GM12878 (cell line): Measurements from ENCODE around the gene JTB. TPM values are rescaled to one million over a fixed set of nuclear protein-coding genes. Genes with fewer than 3 reads are reported as not detected.

Source experiments
- BRCA1 ChIP-seq: IDR thresholded peaks from 2 replicates; pipeline ENCODE4 v1.6.1; 2011; ENCODE audit warnings: low read depth, low read length, improper control_type of control experiment
- CREB1 ChIP-seq: IDR thresholded peaks from 2 replicates; pipeline ENCODE4 v1.6.1; 2012; ENCODE audit warnings: low read depth, mild to moderate bottlenecking, inconsistent platforms
- CTCF ChIP-seq, 3 experiments: IDR thresholded peaks in 2 of 3; conservative IDR thresholded peaks in 1 of 3; 2 replicates each; pipeline ENCODE4 v1.5.1; 2011; ENCODE audit warnings: low read depth in 3 of 3, low read length in 3 of 3, mild to moderate bottlenecking in 3 of 3, control low read depth in 2 of 3, moderate library complexity in 2 of 3, inconsistent platforms in 1 of 3, mixed read lengths in 1 of 3; ENCODE audit not compliant: control insufficient read depth in 2 of 3, insufficient read depth in 1 of 3; ENCODE audit errors: extremely low read depth in 1 of 3
- GATAD2B ChIP-seq: fragments of 450-650 bp; conservative IDR thresholded peaks from 2 replicates; pipeline ENCODE4 v1.6.1; 2017; ENCODE audit warnings: low read depth, mild to moderate bottlenecking, moderate library complexity
- IKZF2 ChIP-seq, 2 experiments: fragments of 450-650 bp; IDR thresholded peaks; 2 replicates each; pipeline ENCODE4 v1.6.1; 2017; ENCODE audit warnings: mild to moderate bottlenecking in 2 of 2, moderate library complexity in 2 of 2
- JUND ChIP-seq: IDR thresholded peaks from 2 replicates; pipeline ENCODE4 v1.6.1; 2012; ENCODE audit warnings: low read depth, mild to moderate bottlenecking, low read length, improper control_type of control experiment, moderate library complexity
- USF2 ChIP-seq: IDR thresholded peaks from 2 replicates; pipeline ENCODE4 v1.6.1; 2011; ENCODE audit warnings: low read depth, low read length, improper control_type of control experiment, borderline replicate concordance
- ZNF274 ChIP-seq: IDR thresholded peaks from one replicate; pipeline ENCODE4 v1.8.0; 2011; ENCODE audit not compliant: insufficient read length, insufficient read depth
- polyA plus RNA-seq, 11 experiments: library from polyadenylated mRNA; depleted of rRNA in 4 of 11; unstranded in 6 of 11; stranded (reverse) in 5 of 11; fragments of >200 nt; fragmentation: Nextera tagmentation in 4 of 11; fragmentation: Illumina TruSeq in 1 of 11; extraction: Ambion mirVana in 4 of 11; extraction: Trizol in 1 of 11; gene quantifications; 1 replicate in 1 of 11; 2 replicates in 10 of 11; pipeline versions ENCODE4 v1.2.1 to v1.2.3, GENCODE V29; 2011 to 2016; ENCODE audit warnings: inconsistent platforms in 2 of 11, missing spikeins in 2 of 11, low read depth in 1 of 11
- total RNA-seq, 4 experiments: library from RNA; depleted of rRNA in 3 of 4; stranded (reverse); fragments of >200 nt in 3 of 4; fragmentation: Illumina TruSeq in 1 of 4; extraction: Trizol in 1 of 4; gene quantifications; 2 replicates each; pipeline versions ENCODE4 v1.2.1 to v1.2.3, GENCODE V29; 2013 to 2021
- TF ChIP-seq, protein P1 (sequence below): fragments of 450-650 bp; formaldehyde crosslinking; IDR thresholded peaks from 2 replicates; pipeline ENCODE4 v1.5.0; 2022; ENCODE audit warnings: mild to moderate bottlenecking, missing genetic modification characterization
- TF ChIP-seq, protein P2 (sequence below): fragments of 150-350 bp; IDR thresholded peaks from 2 replicates; pipeline ENCODE4 v1.6.1; 2014; ENCODE audit warnings: mild to moderate bottlenecking, low read depth, low read length
- TF ChIP-seq, protein P3 (sequence below): fragments of 450-650 bp; formaldehyde crosslinking; IDR thresholded peaks from 2 replicates; pipeline ENCODE4 v1.4.0; 2020; ENCODE audit warnings: mild to moderate bottlenecking, moderate library complexity

Gene JTB
- total and polyA plus RNA-seq, 10 of the 15 experiments (the other 5 are each of a cell fraction or from before 2014, with no cell fraction given) = 25.0 to 298 (median 155) TPM

DNA sequence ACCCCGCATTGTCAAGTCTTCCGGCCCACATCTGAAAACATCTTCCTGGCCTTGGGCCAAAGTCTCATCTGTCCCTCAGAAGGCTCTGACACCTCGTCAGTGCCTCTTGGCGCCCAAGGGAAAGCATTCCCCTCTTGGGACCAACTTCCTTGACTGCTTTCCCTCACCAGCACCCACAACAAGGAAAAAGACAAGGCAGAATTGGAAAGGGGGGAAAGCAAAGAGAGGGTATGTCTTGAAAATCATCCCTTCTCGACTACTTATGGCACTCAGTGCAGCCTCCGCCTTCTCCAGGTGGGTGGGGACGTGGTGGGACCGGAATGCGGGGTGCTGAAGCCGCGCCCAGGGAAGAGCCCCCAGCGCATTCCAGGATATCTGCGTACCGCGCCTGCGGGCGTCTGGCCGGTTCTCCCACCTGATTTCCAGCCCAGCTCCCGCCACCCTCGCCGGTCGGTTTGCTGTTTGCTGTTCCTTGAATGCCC, 13.6 kb downstream of the JTB start (continued):
- TF ChIP-seq, protein P1, sequence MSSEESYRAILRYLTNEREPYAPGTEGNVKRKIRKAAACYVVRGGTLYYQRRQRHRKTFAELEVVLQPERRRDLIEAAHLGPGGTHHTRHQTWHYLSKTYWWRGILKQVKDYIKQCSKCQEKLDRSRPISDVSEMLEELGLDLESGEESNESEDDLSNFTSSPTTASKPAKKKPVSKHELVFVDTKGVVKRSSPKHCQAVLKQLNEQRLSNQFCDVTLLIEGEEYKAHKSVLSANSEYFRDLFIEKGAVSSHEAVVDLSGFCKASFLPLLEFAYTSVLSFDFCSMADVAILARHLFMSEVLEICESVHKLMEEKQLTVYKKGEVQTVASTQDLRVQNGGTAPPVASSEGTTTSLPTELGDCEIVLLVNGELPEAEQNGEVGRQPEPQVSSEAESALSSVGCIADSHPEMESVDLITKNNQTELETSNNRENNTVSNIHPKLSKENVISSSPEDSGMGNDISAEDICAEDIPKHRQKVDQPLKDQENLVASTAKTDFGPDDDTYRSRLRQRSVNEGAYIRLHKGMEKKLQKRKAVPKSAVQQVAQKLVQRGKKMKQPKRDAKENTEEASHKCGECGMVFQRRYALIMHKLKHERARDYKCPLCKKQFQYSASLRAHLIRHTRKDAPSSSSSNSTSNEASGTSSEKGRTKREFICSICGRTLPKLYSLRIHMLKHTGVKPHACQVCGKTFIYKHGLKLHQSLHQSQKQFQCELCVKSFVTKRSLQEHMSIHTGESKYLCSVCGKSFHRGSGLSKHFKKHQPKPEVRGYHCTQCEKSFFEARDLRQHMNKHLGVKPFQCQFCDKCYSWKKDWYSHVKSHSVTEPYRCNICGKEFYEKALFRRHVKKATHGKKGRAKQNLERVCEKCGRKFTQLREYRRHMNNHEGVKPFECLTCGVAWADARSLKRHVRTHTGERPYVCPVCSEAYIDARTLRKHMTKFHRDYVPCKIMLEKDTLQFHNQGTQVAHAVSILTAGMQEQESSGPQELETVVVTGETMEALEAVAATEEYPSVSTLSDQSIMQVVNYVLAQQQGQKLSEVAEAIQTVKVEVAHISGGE (CRISPR knock-in tag) = no peak
- TF ChIP-seq CREB1 = no peak
- TF ChIP-seq USF2 = no peak
- TF ChIP-seq JUND = no peak
- peak in 1 of 2 experiments; percentile 63; a peak in 3 of 4 replicates for TF ChIP-seq IKZF2 (IDR thresholded peaks at IDR 0.05)
- TF ChIP-seq, protein P2, sequence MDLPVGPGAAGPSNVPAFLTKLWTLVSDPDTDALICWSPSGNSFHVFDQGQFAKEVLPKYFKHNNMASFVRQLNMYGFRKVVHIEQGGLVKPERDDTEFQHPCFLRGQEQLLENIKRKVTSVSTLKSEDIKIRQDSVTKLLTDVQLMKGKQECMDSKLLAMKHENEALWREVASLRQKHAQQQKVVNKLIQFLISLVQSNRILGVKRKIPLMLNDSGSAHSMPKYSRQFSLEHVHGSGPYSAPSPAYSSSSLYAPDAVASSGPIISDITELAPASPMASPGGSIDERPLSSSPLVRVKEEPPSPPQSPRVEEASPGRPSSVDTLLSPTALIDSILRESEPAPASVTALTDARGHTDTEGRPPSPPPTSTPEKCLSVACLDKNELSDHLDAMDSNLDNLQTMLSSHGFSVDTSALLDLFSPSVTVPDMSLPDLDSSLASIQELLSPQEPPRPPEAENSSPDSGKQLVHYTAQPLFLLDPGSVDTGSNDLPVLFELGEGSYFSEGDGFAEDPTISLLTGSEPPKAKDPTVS = no peak
- TF ChIP-seq, protein P3, sequence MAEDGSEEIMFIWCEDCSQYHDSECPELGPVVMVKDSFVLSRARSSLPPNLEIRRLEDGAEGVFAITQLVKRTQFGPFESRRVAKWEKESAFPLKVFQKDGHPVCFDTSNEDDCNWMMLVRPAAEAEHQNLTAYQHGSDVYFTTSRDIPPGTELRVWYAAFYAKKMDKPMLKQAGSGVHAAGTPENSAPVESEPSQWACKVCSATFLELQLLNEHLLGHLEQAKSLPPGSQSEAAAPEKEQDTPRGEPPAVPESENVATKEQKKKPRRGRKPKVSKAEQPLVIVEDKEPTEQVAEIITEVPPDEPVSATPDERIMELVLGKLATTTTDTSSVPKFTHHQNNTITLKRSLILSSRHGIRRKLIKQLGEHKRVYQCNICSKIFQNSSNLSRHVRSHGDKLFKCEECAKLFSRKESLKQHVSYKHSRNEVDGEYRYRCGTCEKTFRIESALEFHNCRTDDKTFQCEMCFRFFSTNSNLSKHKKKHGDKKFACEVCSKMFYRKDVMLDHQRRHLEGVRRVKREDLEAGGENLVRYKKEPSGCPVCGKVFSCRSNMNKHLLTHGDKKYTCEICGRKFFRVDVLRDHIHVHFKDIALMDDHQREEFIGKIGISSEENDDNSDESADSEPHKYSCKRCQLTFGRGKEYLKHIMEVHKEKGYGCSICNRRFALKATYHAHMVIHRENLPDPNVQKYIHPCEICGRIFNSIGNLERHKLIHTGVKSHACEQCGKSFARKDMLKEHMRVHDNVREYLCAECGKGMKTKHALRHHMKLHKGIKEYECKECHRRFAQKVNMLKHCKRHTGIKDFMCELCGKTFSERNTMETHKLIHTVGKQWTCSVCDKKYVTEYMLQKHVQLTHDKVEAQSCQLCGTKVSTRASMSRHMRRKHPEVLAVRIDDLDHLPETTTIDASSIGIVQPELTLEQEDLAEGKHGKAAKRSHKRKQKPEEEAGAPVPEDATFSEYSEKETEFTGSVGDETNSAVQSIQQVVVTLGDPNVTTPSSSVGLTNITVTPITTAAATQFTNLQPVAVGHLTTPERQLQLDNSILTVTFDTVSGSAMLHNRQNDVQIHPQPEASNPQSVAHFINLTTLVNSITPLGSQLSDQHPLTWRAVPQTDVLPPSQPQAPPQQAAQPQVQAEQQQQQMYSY (CRISPR knock-in tag) = no peak
- no peak for TF ChIP-seq GATAD2B
- TF ChIP-seq CTCF (IDR thresholded peaks at IDR 0.05 in 2 of 3, conservative IDR thresholded peaks at IDR 0.05 in 1 of 3; ENCODE audit: control insufficient read depth in 2 of 3, extremely low read depth in 1 of 3, insufficient read depth in 1 of 3, low read depth in 3 of 3, low read length in 3 of 3) = no peak
- no peak for TF ChIP-seq ZNF274
- no peak for TF ChIP-seq BRCA1
